GM12892 (cell line): Measurements from ENCODE around the gene FOXQ1.

ENCODE experiments used
- POLR2A ChIP-seq: IDR thresholded peaks from 2 replicates; pipeline ENCODE4 v1.6.1; 2011; ENCODE audit warnings: low read depth, low read length, control low read depth
- POLR2AphosphoS5 ChIP-seq: IDR thresholded peaks from 2 replicates; pipeline ENCODE4 v1.6.1; 2011; ENCODE audit warnings: low read depth, low read length, control low read depth
- TAF1 ChIP-seq: IDR thresholded peaks from 2 replicates; pipeline ENCODE4 v1.6.1; 2011; ENCODE audit warnings: low read depth, mild to moderate bottlenecking, control low read depth, low read length, borderline replicate concordance

- TF ChIP-seq TAF1: no peak
- TF ChIP-seq POLR2A: no peak
- no peak for TF ChIP-seq POLR2AphosphoS5
Measured at GRCh38 chr6:1287103-1287591, 24.8 kb upstream of the FOXQ1 start.
